PC-3 (cell line): ENCODE measurements around the gene PDSS2. TPM values are rescaled to one million over a fixed set of nuclear protein-coding genes. Genes with fewer than 3 reads are reported as not detected.

Experiments used
- ATAC-seq: fragments of 200-7000 bp; cut with Tn5 transposase; 2 replicates; pipeline ENCODE4 v1.9.1; 2020; ENCODE audit warnings: mild to moderate bottlenecking, moderate library complexity
- BruUV-seq: library from RNA; stranded (reverse); fragments of 400-500 nt; replicated peaks from 2 replicates; lab custom pipeline; 2021; lab: Mats Ljungman, UMichigan
- CTCF ChIA-PET: fragments of 300-600 bp; sonication (Branson Sonifier 250); formaldehyde crosslinking; loops from one replicate; lab custom pipeline; 2022; ENCODE audit warnings: antibody characterized with exemption; lab: Charles Lee
- POLR2A ChIA-PET: fragments of 300-600 bp; sonication (Branson Sonifier 250); formaldehyde crosslinking; loops from one replicate; lab custom pipeline; 2022; ENCODE audit warnings: antibody characterized with exemption; ENCODE audit not compliant: unreplicated experiment; lab: Charles Lee
- DNase-seq: peaks from one replicate; pipeline ENCODE4 v3.0.0-alpha.2; 2015
- H2AFZ ChIP-seq: fragments of 300-600 bp; sonication (generic); 2 replicates; pipeline ENCODE4 v1.6.0; 2016; ENCODE audit warnings: antibody characterized with exemption, low read length
- H3F3A ChIP-seq: fragments of 300-600 bp; sonication (generic); one replicate; pipeline ENCODE4 v1.6.0; 2017; ENCODE audit warnings: antibody characterized with exemption, low read length, control low read depth, mild to moderate bottlenecking; ENCODE audit not compliant: unreplicated experiment
- H3K27ac ChIP-seq: fragments of 300-600 bp; sonication (generic); 2 replicates; pipeline ENCODE4 v1.5.1; 2016; ENCODE audit warnings: mild to moderate bottlenecking, low read length
- H3K27me3 ChIP-seq: fragments of 300-600 bp; sonication (generic); 2 replicates; pipeline ENCODE4 v1.6.1; 2016; ENCODE audit warnings: low read length, mixed read lengths
- H3K36me3 ChIP-seq: fragments of 300-600 bp; sonication (generic); 2 replicates; pipeline ENCODE4 v1.6.1; 2016; ENCODE audit warnings: low read depth, mixed run types, low read length, mixed read lengths
- H3K4me1 ChIP-seq: fragments of 300-600 bp; sonication (generic); 2 replicates; pipeline ENCODE4 v1.5.1; 2016; ENCODE audit warnings: low read length; ENCODE audit not compliant: insufficient read depth
- H3K4me2 ChIP-seq: fragments of 300-600 bp; sonication (generic); 2 replicates; pipeline ENCODE4 v1.6.0; 2016; ENCODE audit warnings: low read length
- H3K4me3 ChIP-seq: fragments of 300-600 bp; sonication (generic); 2 replicates; pipeline ENCODE4 v1.5.1; 2016; ENCODE audit warnings: mild to moderate bottlenecking, low read length, mixed read lengths
- H3K79me2 ChIP-seq: fragments of 300-600 bp; sonication (generic); 2 replicates; pipeline ENCODE4 v1.6.1; 2017; ENCODE audit warnings: low read length, mixed read lengths
- H3K9ac ChIP-seq: fragments of 300-600 bp; sonication (generic); 2 replicates; pipeline ENCODE4 v1.6.0; 2016; ENCODE audit warnings: mild to moderate bottlenecking, low read length
- H3K9me2 ChIP-seq: fragments of 300-600 bp; sonication (generic); replicated peaks from 2 replicates; pipeline ENCODE4 v1.6.1; 2016; ENCODE audit warnings: mixed run types, low read length, mixed read lengths
- H3K9me3 ChIP-seq: fragments of 300-600 bp; sonication (generic); 2 replicates; pipeline ENCODE4 v1.6.1; 2016; ENCODE audit warnings: low read length, mixed read lengths
- H4K20me1 ChIP-seq: fragments of 300-600 bp; sonication (generic); 2 replicates; pipeline ENCODE4 v1.6.1; 2016; ENCODE audit warnings: low read length, mixed read lengths
- CTCF ChIP-seq: fragments of 300-600 bp; sonication (generic); conservative IDR thresholded peaks from 2 replicates; pipeline ENCODE4 v1.5.1; 2017; ENCODE audit warnings: antibody characterized with exemption, low read depth, mild to moderate bottlenecking, low read length
- EZH2 ChIP-seq: fragments of 300-600 bp; sonication (generic); IDR thresholded peaks from one replicate; pipeline ENCODE4 v1.6.1; 2017; ENCODE audit warnings: antibody characterized with exemption, mild to moderate bottlenecking, low read length; ENCODE audit not compliant: unreplicated experiment
- EZH2phosphoT487 ChIP-seq: fragments of 300-600 bp; sonication (generic); IDR thresholded peaks from 2 replicates; pipeline ENCODE4 v1.6.1; 2018; ENCODE audit warnings: mild to moderate bottlenecking, antibody characterized with exemption, low read length, borderline replicate concordance
- intact Hi-C: fragments of 100-400 bp; cut with micrococcal nuclease; formaldehyde crosslinking; loops from 2 replicates; pipeline ENCODE4 v1.9.0; 2023
- total RNA-seq: library from RNA; depleted of rRNA; stranded (reverse); fragments of >200 nt; gene quantifications from 2 replicates; pipeline ENCODE4 v1.2.3, GENCODE V29; 2014

PDSS2 gene
- total RNA-seq, 1 experiment from 2014 or later = 6.6 TPM

- ATAC-seq (no peak), DNase-seq (no peak)
- POLR2A ChIA-PET = no interaction called here
- H2AFZ ChIP-seq = no peak overlapping the region
- H3K4me1 ChIP-seq = no peaks in the 10 kb centered on the region
- H3K9ac ChIP-seq = no peak overlapping the region
- no peak overlapping the region for H3K27ac ChIP-seq
- CTCF ChIA-PET = no interaction called here
- H3K79me2 ChIP-seq = no peaks in the 10 kb centered on the region
- H3K9me2 ChIP-seq = no peaks in the 10 kb centered on the region
- no peaks in the 10 kb centered on the region for H3K36me3 ChIP-seq
- no peak overlapping the region for H3K4me3 ChIP-seq
- no peaks in the 10 kb centered on the region for H3K27me3 ChIP-seq
- no peaks in the 10 kb centered on the region for H4K20me1 ChIP-seq
- BruUV-seq = no TSS peak
- no peak for TF ChIP-seq EZH2
- no peak for TF ChIP-seq EZH2phosphoT487
- no peak for TF ChIP-seq CTCF
- H3F3A ChIP-seq = no peaks in the 10 kb centered on the region
- H3K4me2 ChIP-seq = no peak overlapping the region
- no peaks in the 10 kb centered on the region for H3K9me3 ChIP-seq
- intact Hi-C loops = no loop called here
Measured at GRCh38 chr6:107405002-107405401, 54.4 kb downstream of the PDSS2 start.

- POLR2A ChIA-PET = no interaction called here
- TF ChIP-seq EZH2phosphoT487 = no peak
- TF ChIP-seq EZH2 = no peak
- no peak overlapping the region for H3K4me3 ChIP-seq
- H3K9me3 ChIP-seq = no peaks in the 10 kb centered on the region
- no peaks in the 10 kb centered on the region for H3F3A ChIP-seq
- no peaks in the 10 kb centered on the region for H3K36me3 ChIP-seq
- intact Hi-C loops = no loop called here
- no peak overlapping the region for H3K4me2 ChIP-seq
- H3K27ac ChIP-seq = no peak overlapping the region
- H3K79me2 ChIP-seq = no peaks in the 10 kb centered on the region
- no peak overlapping the region for H2AFZ ChIP-seq
- H3K4me1 ChIP-seq = no peaks in the 10 kb centered on the region
- no peaks in the 10 kb centered on the region for H3K27me3 ChIP-seq
- no peak for DNase-seq
- CTCF ChIA-PET = no interaction called here
- no peak overlapping the region for H3K9ac ChIP-seq
- H3K9me2 ChIP-seq = no peaks in the 10 kb centered on the region
- no peak for ATAC-seq
- no peaks in the 10 kb centered on the region for H4K20me1 ChIP-seq
- no TSS peak for BruUV-seq
Measured at GRCh38 chr6:107402533-107402932, 56.8 kb downstream of the PDSS2 start.

DNA sequence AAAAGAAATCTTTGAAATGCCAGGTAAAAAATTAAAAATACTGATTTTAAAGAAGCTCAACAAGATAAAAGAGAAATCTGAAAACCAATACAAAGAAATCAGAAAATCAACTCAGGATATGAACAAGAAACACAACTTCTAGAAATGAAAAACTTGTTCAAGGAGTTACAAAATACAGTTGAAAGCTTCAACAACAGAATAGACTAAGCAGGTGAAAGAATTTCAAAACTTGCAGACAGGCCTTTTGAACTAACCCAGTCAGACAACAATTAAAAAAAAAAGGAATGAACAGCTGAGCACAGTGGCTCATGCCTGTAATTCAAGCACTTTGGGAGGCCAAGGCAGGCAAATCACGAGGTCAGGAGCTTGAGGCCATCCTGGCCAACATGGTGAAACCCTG, 57.8 kb downstream of the PDSS2 start:
- intact Hi-C loops = no loop called here
- H3K4me2 ChIP-seq = no peak overlapping the region
- POLR2A ChIA-PET = no interaction called here
- H3K9me2 ChIP-seq = no peaks in the 10 kb centered on the region
- DNase-seq (no peak), ATAC-seq (no peak)
- no peaks in the 10 kb centered on the region for H4K20me1 ChIP-seq
- CTCF ChIA-PET = no interaction called here
- TF ChIP-seq EZH2 (no peak), EZH2phosphoT487 (no peak)
- H3K79me2 ChIP-seq = no peaks in the 10 kb centered on the region
- H3K27me3 ChIP-seq = no peaks in the 10 kb centered on the region
- H3K36me3 ChIP-seq = no peaks in the 10 kb centered on the region
- H3K9ac ChIP-seq = no peak overlapping the region
- no TSS peak for BruUV-seq
- no peak overlapping the region for H2AFZ ChIP-seq
- no peaks in the 10 kb centered on the region for H3F3A ChIP-seq
- no peak overlapping the region for H3K4me3 ChIP-seq
- no peaks in the 10 kb centered on the region for H3K4me1 ChIP-seq
- no peak overlapping the region for H3K27ac ChIP-seq
- H3K9me3 ChIP-seq = no peaks in the 10 kb centered on the region
